Trophoblast cell (in vitro differentiated cells and primary cell): ENCODE results near the gene MACROD2.

Experiments
- DNase-seq, 2 donors: peaks; one replicate each; pipeline ENCODE4 v3.0.0-alpha.2; 2016
- H2AFZ ChIP-seq: 2 replicates; pipeline ENCODE4 v1.6.1; 2013; ENCODE audit warnings: low read length, moderate library complexity, mild to moderate bottlenecking; ENCODE audit not compliant: insufficient read depth, poor library complexity
- H2AK5ac ChIP-seq: 2 replicates; pipeline ENCODE4 v1.6.1; 2013; ENCODE audit warnings: mild to moderate bottlenecking, low read length
- H2BK120ac ChIP-seq: 2 replicates; pipeline ENCODE4 v1.6.1; 2013; ENCODE audit warnings: low read length, mild to moderate bottlenecking, moderate library complexity; ENCODE audit not compliant: insufficient read depth, poor library complexity
- H2BK12ac ChIP-seq: 2 replicates; pipeline ENCODE4 v1.6.1; 2013; ENCODE audit warnings: mild to moderate bottlenecking, low read length, moderate library complexity
- H2BK5ac ChIP-seq: 2 replicates; pipeline ENCODE4 v1.6.1; 2013; ENCODE audit warnings: low read length, low read depth, moderate library complexity, mild to moderate bottlenecking; ENCODE audit not compliant: poor library complexity
- H3K14ac ChIP-seq: 2 replicates; pipeline ENCODE4 v1.6.1; 2013; ENCODE audit warnings: mild to moderate bottlenecking, low read length
- H3K18ac ChIP-seq: 2 replicates; pipeline ENCODE4 v1.6.1; 2013; ENCODE audit warnings: mild to moderate bottlenecking, low read length
- H3K23ac ChIP-seq: 2 replicates; pipeline ENCODE4 v1.6.1; 2013; ENCODE audit warnings: low read length
- H3K27ac ChIP-seq: 2 replicates; pipeline ENCODE4 v1.5.1; 2013; ENCODE audit warnings: low read depth, mild to moderate bottlenecking, inconsistent platforms, low read length, moderate library complexity
- H3K27me3 ChIP-seq: 2 replicates; pipeline ENCODE4 v1.6.1; 2013; ENCODE audit warnings: inconsistent platforms, mild to moderate bottlenecking, low read length, moderate library complexity; ENCODE audit not compliant: insufficient read depth
- H3K36me3 ChIP-seq, 2 experiments: 1 replicate in 1 of 2; 2 replicates in 1 of 2; pipeline ENCODE4 v1.6.1; 2013; ENCODE audit warnings: low read length in 2 of 2, mild to moderate bottlenecking in 2 of 2, moderate library complexity in 1 of 2; ENCODE audit not compliant: insufficient read depth in 2 of 2, control insufficient read depth in 1 of 2
- H3K4ac ChIP-seq: 2 replicates; pipeline ENCODE4 v1.6.1; 2013; ENCODE audit warnings: low read depth, mild to moderate bottlenecking, low read length, moderate library complexity
- H3K4me1 ChIP-seq, 2 experiments: 1 replicate in 1 of 2; 2 replicates in 1 of 2; pipeline ENCODE4 v1.6.1; 2013; ENCODE audit warnings: low read length in 2 of 2, mild to moderate bottlenecking in 2 of 2, moderate library complexity in 1 of 2; ENCODE audit not compliant: insufficient read depth in 2 of 2, control insufficient read depth in 1 of 2
- H3K4me2 ChIP-seq: 2 replicates; pipeline ENCODE4 v1.6.1; 2013; ENCODE audit warnings: inconsistent platforms, mild to moderate bottlenecking, low read length, moderate library complexity
- H3K4me3 ChIP-seq: 2 replicates; pipeline ENCODE4 v1.5.1; 2013; ENCODE audit warnings: mild to moderate bottlenecking, low read depth, low read length, inconsistent platforms
- H3K79me1 ChIP-seq: one replicate; pipeline ENCODE4 v1.6.1; 2013; ENCODE audit warnings: low read length
- H3K79me2 ChIP-seq: 2 replicates; pipeline ENCODE4 v1.6.1; 2013; ENCODE audit warnings: low read length, mild to moderate bottlenecking; ENCODE audit not compliant: control insufficient read depth, insufficient read depth, poor library complexity
- H3K9ac ChIP-seq: 2 replicates; pipeline ENCODE4 v1.6.1; 2013; ENCODE audit warnings: mild to moderate bottlenecking, low read length
- H3K9me3 ChIP-seq: 2 replicates; pipeline ENCODE4 v1.6.1; 2013; ENCODE audit warnings: low read depth, mild to moderate bottlenecking, control low read depth, inconsistent platforms, low read length; ENCODE audit not compliant: insufficient read depth
- H4K12ac ChIP-seq: 2 replicates; pipeline ENCODE4 v1.6.1; 2013; ENCODE audit warnings: low read depth, mild to moderate bottlenecking, low read length, moderate library complexity
- H4K8ac ChIP-seq: 2 replicates; pipeline ENCODE4 v1.6.1; 2013; ENCODE audit warnings: low read depth, mild to moderate bottlenecking, low read length, moderate library complexity
- H4K91ac ChIP-seq: one replicate; pipeline ENCODE4 v1.6.1; 2013; ENCODE audit warnings: low read depth, mild to moderate bottlenecking, low read length, moderate library complexity
- WGBS: extraction: QIAGEN DNeasy Blood & Tissue Kit; methylation state at CpG from one replicate; pipeline ENCODE4 v1.1.7; 2013; ENCODE audit warnings: missing lambda C conversion rate; ENCODE audit not compliant: insufficient read length, insufficient coverage; ENCODE audit errors: extremely low coverage; 5-methylcytosine and 5-hydroxymethylcytosine counted together

The MACROD2 gene

GRCh38 chr20:15072316-15072715, 1077.0 kb downstream of the MACROD2 start:
- Histone ChIP-seq H4K91ac (no peak overlapping the region), H4K8ac (no peak overlapping the region), H2BK12ac (no peak overlapping the region), H2BK120ac (no peak overlapping the region), H3K79me1 (no peaks in the 10 kb centered on the region), H3K4me1 (no peaks in the 10 kb centered on the region), H3K18ac (no peak overlapping the region), H3K9ac (no peak overlapping the region), H3K36me3 (no peaks in the 10 kb centered on the region), H3K27me3 (no peaks in the 10 kb centered on the region), H3K27ac (no peak overlapping the region), H3K4me3 (no peak overlapping the region), H4K12ac (no peak overlapping the region), H3K9me3 (no peaks in the 10 kb centered on the region), H3K14ac (no peak overlapping the region), H2BK5ac (no peak overlapping the region), H3K4me2 (no peak overlapping the region), H3K79me2 (no peaks in the 10 kb centered on the region), H2AFZ (no peak overlapping the region), H3K23ac (no peak overlapping the region), H2AK5ac (no peak overlapping the region), H3K4ac (no peak overlapping the region)
- no peak for DNase-seq

- no peak overlapping the region for H2AK5ac ChIP-seq
- H3K9me3 ChIP-seq, result no peaks in the 10 kb centered on the region
- H3K4me3 ChIP-seq, result no peak overlapping the region
- no peaks in the 10 kb centered on the region for H3K79me1 ChIP-seq
- H3K23ac ChIP-seq, result no peak overlapping the region
- no peak overlapping the region for H2BK12ac ChIP-seq
- no peak overlapping the region for H4K91ac ChIP-seq
- no peak overlapping the region for H3K4ac ChIP-seq
- H2AFZ ChIP-seq, result no peak overlapping the region
- H3K18ac ChIP-seq, result no peak overlapping the region
- H3K27me3 ChIP-seq, result no peaks in the 10 kb centered on the region
- no peak overlapping the region for H3K4me2 ChIP-seq
- no peaks in the 10 kb centered on the region for H3K79me2 ChIP-seq
- no peak overlapping the region for H3K14ac ChIP-seq
- no CpG with 5 or more reads among the region's 3 CpGs for WGBS
- H4K12ac ChIP-seq, result no peak overlapping the region
- H3K9ac ChIP-seq, result no peak overlapping the region
- H4K8ac ChIP-seq, result no peak overlapping the region
- H2BK120ac ChIP-seq, result no peak overlapping the region
- no peak overlapping the region for H3K27ac ChIP-seq
- no peak for DNase-seq
- H2BK5ac ChIP-seq, result no peak overlapping the region
- no peaks in the 10 kb centered on the region for H3K4me1 ChIP-seq
- H3K36me3 ChIP-seq, result no peaks in the 10 kb centered on the region
Measured at GRCh38 chr20:15075586-15075985, 1080.3 kb downstream of the MACROD2 start.

DNA sequence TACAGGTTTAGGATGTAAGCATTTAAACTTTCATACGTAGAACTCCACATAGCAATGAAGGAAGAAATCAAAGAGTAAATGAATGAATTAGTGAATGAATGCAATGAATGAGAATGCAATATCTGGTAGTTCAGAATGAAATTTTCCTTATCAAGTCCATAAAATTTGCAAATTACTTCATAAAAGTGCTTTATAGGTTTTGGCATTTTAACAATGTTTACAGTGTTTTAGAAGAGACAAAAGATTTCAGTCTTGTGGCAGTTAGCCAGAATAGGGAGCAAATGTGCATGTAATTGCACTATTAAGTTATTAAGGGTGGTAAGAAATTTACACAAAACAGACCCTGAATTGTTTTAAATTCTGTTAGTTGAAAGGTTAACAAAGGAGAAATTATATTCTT, 1081.5 kb downstream of the MACROD2 start:
- no peak overlapping the region for H3K23ac ChIP-seq
- H3K18ac ChIP-seq, result no peak overlapping the region
- H3K14ac ChIP-seq, result no peak overlapping the region
- H4K8ac ChIP-seq, result no peak overlapping the region
- no peak overlapping the region for H2AK5ac ChIP-seq
- H2BK120ac ChIP-seq, result no peak overlapping the region
- H3K36me3 ChIP-seq, result no peaks in the 10 kb centered on the region
- H3K27me3 ChIP-seq, result no peaks in the 10 kb centered on the region
- no peak for DNase-seq
- no peaks in the 10 kb centered on the region for H3K79me2 ChIP-seq
- H2BK5ac ChIP-seq, result no peak overlapping the region
- no peak overlapping the region for H3K4me3 ChIP-seq
- no peak overlapping the region for H3K9ac ChIP-seq
- H4K91ac ChIP-seq, result no peak overlapping the region
- H3K4me1 ChIP-seq, result no peaks in the 10 kb centered on the region
- no CpG with 5 or more reads among the region's 1 CpG for WGBS
- no peak overlapping the region for H3K27ac ChIP-seq
- H3K4ac ChIP-seq, result no peak overlapping the region
- no peaks in the 10 kb centered on the region for H3K79me1 ChIP-seq
- H4K12ac ChIP-seq, result no peak overlapping the region
- no peak overlapping the region for H3K4me2 ChIP-seq
- H2AFZ ChIP-seq, result no peak overlapping the region
- no peak overlapping the region for H2BK12ac ChIP-seq
- H3K9me3 ChIP-seq, result no peaks in the 10 kb centered on the region

DNA sequence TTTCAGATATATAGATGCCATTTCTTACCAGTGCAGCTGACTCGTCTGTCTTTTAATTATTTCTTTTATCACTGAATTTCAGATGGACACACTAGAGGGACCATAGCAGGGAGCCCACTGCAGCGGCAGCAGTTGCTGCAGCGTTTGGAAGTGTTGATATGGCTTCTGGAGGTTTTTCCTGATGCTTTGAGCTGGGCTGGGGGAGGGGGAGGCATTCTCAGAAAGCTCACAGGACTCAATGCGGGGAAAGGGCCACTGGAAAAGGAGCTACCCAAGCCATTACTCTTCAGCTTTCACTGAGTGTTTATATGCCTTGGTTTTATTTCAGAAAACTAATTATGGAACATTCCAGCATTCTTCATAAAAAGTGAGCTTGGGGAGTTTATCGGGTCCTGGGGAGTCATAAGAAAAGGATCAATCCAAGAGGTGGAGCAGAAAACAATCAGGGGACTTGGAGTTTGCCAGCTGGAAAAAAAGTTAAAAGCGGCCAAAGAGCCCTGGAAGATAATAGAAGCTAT, 1082.5 kb downstream of the MACROD2 start:
- DNase-seq, result no peak
- H3K9ac ChIP-seq, result no peak overlapping the region
- H3K9me3 ChIP-seq, result no peaks in the 10 kb centered on the region
- no peak overlapping the region for H4K12ac ChIP-seq
- H2AK5ac ChIP-seq, result no peak overlapping the region
- no peak overlapping the region for H4K91ac ChIP-seq
- no peak overlapping the region for H2BK120ac ChIP-seq
- H3K4me1 ChIP-seq, result no peaks in the 10 kb centered on the region
- no peak overlapping the region for H3K18ac ChIP-seq
- H3K27ac ChIP-seq, result no peak overlapping the region
- no peak overlapping the region for H4K8ac ChIP-seq
- no peak overlapping the region for H2AFZ ChIP-seq
- H2BK12ac ChIP-seq, result no peak overlapping the region
- no CpG with 5 or more reads among the region's 6 CpGs for WGBS
- no peaks in the 10 kb centered on the region for H3K79me1 ChIP-seq
- H3K27me3 ChIP-seq, result no peaks in the 10 kb centered on the region
- no peaks in the 10 kb centered on the region for H3K36me3 ChIP-seq
- no peaks in the 10 kb centered on the region for H3K79me2 ChIP-seq
- H3K4me2 ChIP-seq, result no peak overlapping the region
- H3K14ac ChIP-seq, result no peak overlapping the region
- no peak overlapping the region for H3K4me3 ChIP-seq
- H3K23ac ChIP-seq, result no peak overlapping the region
- H2BK5ac ChIP-seq, result no peak overlapping the region
- no peak overlapping the region for H3K4ac ChIP-seq
